ENCODE measurements around the gene KLHL10. TPM values are rescaled to one million over a fixed set of nuclear protein-coding genes. Genes with fewer than 3 reads are reported as not detected.

KLHL10 gene
- total and polyA plus RNA-seq, 2 of the 13 experiments (the other 11 are each of a cell fraction or from before 2014, with no cell fraction given), result 0.04 to 0.08 TPM

GRCh38 chr17:41818024-41818423, 19.6 kb upstream of the KLHL10 start:
- Histone ChIP-seq H3K27ac (ENCODE audit: extremely low read length, insufficient read depth, low read length) (no peak overlapping the region), H3K9ac (ENCODE audit: insufficient read depth, low read depth, low read length) (no peak overlapping the region), H3K79me2 (ENCODE audit: insufficient read depth, low read length) (peaks cover 31% of the 10 kb centered on the region), H3K36me3 (replicated peaks in 1 of 2; ENCODE audit: control insufficient read depth in 1 of 2, insufficient read depth in 2 of 2, low read length in 2 of 2) (peaks cover 21 to 48% of the 10 kb centered on the region in 2 experiments), H3K4me1 (ENCODE audit: insufficient read depth, low read length) (peaks cover 45% of the 10 kb centered on the region), H3K27me3 (ENCODE audit: control insufficient read depth in 1 of 2, insufficient read depth in 2 of 2, low read length in 2 of 2) (no peaks in the 10 kb centered on the region; a peak in 1 of 5 replicates), H3K4me3 (replicated peaks in 1 of 3; ENCODE audit: insufficient read depth in 1 of 3, low read depth in 2 of 3, low read length in 3 of 3) (no peak overlapping the region), H4K20me1 (ENCODE audit: insufficient read depth, low read length) (peaks cover 6% of the 10 kb centered on the region; the same call in 1 of the 2 replicates), H3K4me2 (ENCODE audit: low read depth, low read length) (no peak overlapping the region), H3K9me3 (ENCODE audit: low read length) (no peaks in the 10 kb centered on the region), H2AFZ (ENCODE audit: low read length) (no peak overlapping the region)
- DNase-seq (ENCODE audit: low spot score) (no peak), ATAC-seq (no peak), FAIRE-seq (no peak)
- intact Hi-C loops (cut with micrococcal nuclease; ENCODE audit: unreplicated experiment) (loop anchor here (10.0 kb wide), 1 partner anchor 47 kb away; the partner anchor contains the start of gene KLHL11), in situ Hi-C loops (cut with HindIII; ENCODE audit: extremely low pct_ligation_motif_present, low pct_unique_long_range_greater_than_20kb) (no loop called here)
- 98% methylated on average over 20 of the region's 20 CpGs for WGBS (ENCODE audit: low lambda C conversion rate)
- ChIA-PET CTCF (ENCODE audit: low intra/inter-chr PET ratio, low total read pairs) (no interaction called here), POLR2A (no interaction called here)
- BruUV-seq (replicated peaks), result no TSS peak
- no peak for TF ChIP-seq FIP1L1 (IDR thresholded peaks at IDR 0.05; ENCODE audit: borderline replicate concordance, insufficient read depth, low read depth, low read length)
- no peak for TF ChIP-seq CBX2 (IDR thresholded peaks at IDR 0.05; ENCODE audit: low read depth, low read length)
- TF ChIP-seq CBX2 (CRISPR knock-in tag; IDR thresholded peaks at IDR 0.05; ENCODE audit: low read depth), result no peak
- no peak for TF ChIP-seq FOXJ3 (CRISPR knock-in tag; IDR thresholded peaks at IDR 0.05; ENCODE audit: borderline replicate concordance)
- no peak for TF ChIP-seq ZNF83 (CRISPR knock-in tag; IDR thresholded peaks at IDR 0.05; ENCODE audit: borderline replicate concordance)
- no peak for TF ChIP-seq HBP1 (CRISPR knock-in tag; IDR thresholded peaks at IDR 0.05; ENCODE audit: low read depth)
- TF ChIP-seq ZBTB21 (CRISPR knock-in tag; IDR thresholded peaks at IDR 0.05), result no peak
- TF ChIP-seq ATRX (CRISPR knock-in tag; IDR thresholded peaks at IDR 0.05; ENCODE audit: borderline replicate concordance), result no peak
- TF ChIP-seq AGO2 (optimal IDR thresholded peaks at IDR 0.05; ENCODE audit: low read depth, low read length), result peak; percentile 70
- TF ChIP-seq ZNF569 (CRISPR knock-in tag; IDR thresholded peaks at IDR 0.05; ENCODE audit: borderline replicate concordance), result no peak
- no peak for TF ChIP-seq IKZF1 (IDR thresholded peaks at IDR 0.05)
- 0 out of 2 replicates have a peak, but pooled peaks have one; percentile 40 for TF ChIP-seq RBFOX2 (IDR thresholded peaks at IDR 0.05; ENCODE audit: low read depth, low read length)
- TF ChIP-seq AKNA (CRISPR knock-in tag; IDR thresholded peaks at IDR 0.05; ENCODE audit: borderline replicate concordance), result no peak
- TF ChIP-seq ZIK1 (CRISPR knock-in tag; IDR thresholded peaks at IDR 0.05; ENCODE audit: borderline replicate concordance, low read depth), result no peak
- no peak for TF ChIP-seq NR2C2 (CRISPR knock-in tag; IDR thresholded peaks at IDR 0.05; ENCODE audit: borderline replicate concordance)
- no peak for TF ChIP-seq ZNF530 (CRISPR knock-in tag; IDR thresholded peaks at IDR 0.05; ENCODE audit: low read depth)
- TF ChIP-seq ATF2 (CRISPR knock-in tag; IDR thresholded peaks at IDR 0.05), result no peak
- TF ChIP-seq SP2 (CRISPR knock-in tag; IDR thresholded peaks at IDR 0.05), result no peak
